RCC 7860 (cell line): ENCODE results near the gene CTNNA2.
A peak's percentile ranks its signal among the peaks of the same experiment; 100 is the strongest.
"Not testable (repeated sequence)": the region's sequence is repeated elsewhere in the genome, so short reads cannot be mapped to it uniquely, and the experiment has no call there.

Source experiments
- DNase-seq: peaks from one replicate; pipeline ENCODE4 v3.0.0-alpha.2; 2015; ENCODE audit warnings: low spot score
- FAIRE-seq: peaks from 2 replicates; lab custom pipeline; 2012; peaks lifted over from hg19 to GRCh38; lab: Jason Lieb, UNC

Gene CTNNA2

GRCh38 chr2:80061881-80062280, 549.0 kb downstream of the CTNNA2 start:
- FAIRE-seq (no peak), DNase-seq (no peak)

GRCh38 chr2:80062298-80062697, 549.4 kb downstream of the CTNNA2 start:
- no peak for DNase-seq
- no peak for FAIRE-seq

GRCh38 chr2:80068038-80068731, 555.3 kb downstream of the CTNNA2 start:
- DNase-seq: no peak
- no peak for FAIRE-seq

GRCh38 chr2:80070587-80070986, 557.7 kb downstream of the CTNNA2 start:
- DNase-seq (no peak), FAIRE-seq (no peak)

GRCh38 chr2:80071941-80072340, 559.1 kb downstream of the CTNNA2 start:
- no peak for DNase-seq
- FAIRE-seq: no peak

- FAIRE-seq (no peak), DNase-seq (peak; percentile 17)
Observed at GRCh38 chr2:80073134-80073561, 560.3 kb downstream of the CTNNA2 start.

- FAIRE-seq (no peak), DNase-seq (no peak)
Observed at GRCh38 chr2:80074321-80075070, 561.6 kb downstream of the CTNNA2 start.

GRCh38 chr2:80075719-80076118, 562.9 kb downstream of the CTNNA2 start:
- DNase-seq (no peak), FAIRE-seq (peak; percentile 98)

GRCh38 chr2:80078290-80079036, 565.6 kb downstream of the CTNNA2 start:
- DNase-seq (no peak), FAIRE-seq (no peak)

GRCh38 chr2:80080957-80081356, 568.1 kb downstream of the CTNNA2 start:
- DNase-seq (no peak), FAIRE-seq (no peak)

- no peak for FAIRE-seq
- no peak for DNase-seq
Observed at GRCh38 chr2:80086831-80087230, 574.0 kb downstream of the CTNNA2 start.

- FAIRE-seq (no peak), DNase-seq (no peak)
Observed at GRCh38 chr2:80091237-80091636, 578.4 kb downstream of the CTNNA2 start.

GRCh38 chr2:80092474-80092873, 579.6 kb downstream of the CTNNA2 start:
- DNase-seq (no peak), FAIRE-seq (no peak)

GRCh38 chr2:80098503-80098902, 585.7 kb downstream of the CTNNA2 start:
- DNase-seq, FAIRE-seq: not testable (repeated sequence)

GRCh38 chr2:80102026-80102425, 589.2 kb downstream of the CTNNA2 start:
- DNase-seq (peak; percentile 25), FAIRE-seq (no peak)

- DNase-seq (no peak), FAIRE-seq (no peak)
Observed at GRCh38 chr2:80105015-80105640, 592.3 kb downstream of the CTNNA2 start.

GRCh38 chr2:80111185-80111584, 598.3 kb downstream of the CTNNA2 start:
- no peak for DNase-seq
- no peak for FAIRE-seq

- DNase-seq (no peak), FAIRE-seq (no peak)
Observed at GRCh38 chr2:80112790-80113189, 599.9 kb downstream of the CTNNA2 start.

- FAIRE-seq (no peak), DNase-seq (no peak)
Observed at GRCh38 chr2:80113399-80113798, 600.5 kb downstream of the CTNNA2 start.

- FAIRE-seq: no peak
Observed at GRCh38 chr2:80114812-80115211, 602.0 kb downstream of the CTNNA2 start.

GRCh38 chr2:80117401-80117800, 604.5 kb downstream of the CTNNA2 start:
- FAIRE-seq: no peak
- DNase-seq: no peak

More at GRCh38 chr2:80114812-80115211, 602.0 kb downstream of the CTNNA2 start:
- DNase-seq: no peak
